ENCODE results near the gene GALNS. TPM values are rescaled to one million over a fixed set of nuclear protein-coding genes. Genes with fewer than 3 reads are reported as not detected.

The GALNS gene
- total and polyA plus RNA-seq, 2 of the 13 experiments (the other 11 are each of a cell fraction or from before 2014, with no cell fraction given) = 9.2 to 9.8 TPM

DNA sequence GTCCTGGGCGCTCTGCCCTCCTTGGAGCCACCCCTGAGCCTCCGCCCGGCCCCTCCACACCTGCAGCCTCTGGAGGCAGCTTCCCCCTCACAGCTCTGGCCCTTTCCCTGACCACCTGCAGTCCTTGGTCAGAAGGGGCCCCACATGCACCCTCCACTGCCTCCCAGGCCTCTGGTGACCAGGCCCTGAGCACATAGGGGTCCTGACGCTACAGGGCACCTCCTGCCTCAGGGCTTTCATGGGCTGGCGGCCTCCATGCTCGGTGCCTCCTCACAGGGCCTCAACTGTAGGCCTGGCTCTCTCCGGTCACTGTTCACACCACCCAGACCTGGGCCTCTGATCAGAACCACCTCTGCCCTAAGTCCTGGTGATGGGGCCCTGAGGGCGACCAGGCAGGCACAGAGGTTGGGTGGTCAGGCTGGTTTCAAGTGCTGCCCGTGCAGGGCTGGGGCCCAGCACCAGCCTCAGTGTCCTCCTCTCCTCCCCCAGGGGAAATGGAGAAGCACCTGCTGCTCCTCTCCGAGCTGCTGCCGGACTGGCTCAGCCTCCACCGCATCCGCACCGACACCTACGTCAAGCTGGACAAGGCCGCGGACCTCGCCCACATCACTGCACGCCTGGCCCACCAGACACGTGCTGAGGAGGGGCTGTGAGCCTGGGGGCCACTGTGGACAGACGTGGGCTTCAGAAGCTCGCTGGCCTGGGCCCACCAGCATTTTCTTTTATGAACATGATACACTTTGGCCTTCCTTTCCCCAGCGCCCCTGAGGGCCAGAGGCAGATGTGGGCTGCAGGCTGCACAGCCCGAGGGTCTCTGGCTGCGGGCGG is 48.9 kb downstream of the GALNS start (continued):
- TF ChIP-seq, protein P1, sequence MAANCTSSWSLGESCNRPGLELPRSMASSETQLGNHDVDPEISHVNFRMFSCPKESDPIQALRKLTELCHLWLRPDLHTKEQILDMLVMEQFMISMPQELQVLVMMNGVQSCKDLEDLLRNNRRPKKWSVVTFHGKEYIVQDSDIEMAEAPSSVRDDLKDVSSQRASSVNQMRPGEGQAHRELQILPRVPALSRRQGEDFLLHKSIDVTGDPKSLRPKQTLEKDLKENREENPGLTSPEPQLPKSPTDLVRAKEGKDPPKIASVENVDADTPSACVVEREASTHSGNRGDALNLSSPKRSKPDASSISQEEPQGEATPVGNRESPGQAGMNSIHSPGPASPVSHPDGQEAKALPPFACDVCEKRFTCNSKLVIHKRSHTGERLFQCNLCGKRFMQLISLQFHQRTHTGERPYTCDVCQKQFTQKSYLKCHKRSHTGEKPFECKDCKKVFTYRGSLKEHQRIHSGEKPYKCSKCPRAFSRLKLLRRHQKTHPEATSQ (CRISPR knock-in tag; IDR thresholded peaks at IDR 0.05; ENCODE audit: borderline replicate concordance) = 0 out of 2 replicates have a peak, but pooled peaks have one; percentile 37
- TF ChIP-seq ZNF83 (CRISPR knock-in tag; IDR thresholded peaks at IDR 0.05; ENCODE audit: borderline replicate concordance) (no peak), ZNF850 (CRISPR knock-in tag; conservative IDR thresholded peaks at IDR 0.05) (no peak), ZNF556 (CRISPR knock-in tag; IDR thresholded peaks at IDR 0.05; ENCODE audit: borderline replicate concordance) (0 out of 2 replicates have a peak, but pooled peaks have one; percentile 14), CBX2 (IDR thresholded peaks at IDR 0.05; ENCODE audit: low read depth, low read length) (no peak), CBX2 (CRISPR knock-in tag; IDR thresholded peaks at IDR 0.05; ENCODE audit: low read depth) (no peak), POLR2AphosphoS5 (IDR thresholded peaks at IDR 0.05; ENCODE audit: low read depth, low read length) (peak; percentile 15; the same call in 1 of the 2 replicates), MED13 (CRISPR knock-in tag; IDR thresholded peaks at IDR 0.05) (0 out of 2 replicates have a peak, but pooled peaks have one; percentile 24), ZNF235 (CRISPR knock-in tag; IDR thresholded peaks at IDR 0.05; ENCODE audit: borderline replicate concordance) (no peak), ZNF253 (CRISPR knock-in tag; IDR thresholded peaks at IDR 0.05; ENCODE audit: borderline replicate concordance) (0 out of 2 replicates have a peak, but pooled peaks have one; percentile 12), NONO (IDR thresholded peaks at IDR 0.05) (no peak), NONO (CRISPR knock-in tag; conservative IDR thresholded peaks at IDR 0.05) (peak; percentile 58; the same call in 1 of the 2 replicates), ZFX (CRISPR knock-in tag; IDR thresholded peaks at IDR 0.05; ENCODE audit: low read depth) (peak; percentile 18; the same call in 1 of the 2 replicates), PRMT3 (CRISPR knock-in tag; IDR thresholded peaks at IDR 0.05; ENCODE audit: borderline replicate concordance, low read depth) (no peak), HNRNPLL (IDR thresholded peaks at IDR 0.05; ENCODE audit: low read depth, low read length, poor library complexity, severe bottlenecking) (peak; percentile 22), TARDBP (CRISPR knock-in tag; IDR thresholded peaks at IDR 0.05) (0 out of 2 replicates have a peak, but pooled peaks have one; percentile 22), POLR2A (IDR thresholded peaks at IDR 0.05; ENCODE audit: insufficient read depth in 1 of 2, low read depth in 2 of 2, low read length in 2 of 2) (0 out of 4 replicates have a peak, but pooled peaks of 1 of the 2 experiments have one; percentile 13), TMF1 (CRISPR knock-in tag; IDR thresholded peaks at IDR 0.05; ENCODE audit: low read depth) (peak; percentile 70; the same call in 1 of the 2 replicates), AGO2 (optimal IDR thresholded peaks at IDR 0.05; ENCODE audit: low read depth, low read length) (peak; percentile 98), SALL2 (CRISPR knock-in tag; IDR thresholded peaks at IDR 0.05) (0 out of 2 replicates have a peak, but pooled peaks have one; percentile 30), ZNF746 (CRISPR knock-in tag; IDR thresholded peaks at IDR 0.05) (no peak)
- TF ChIP-seq, protein P2, sequence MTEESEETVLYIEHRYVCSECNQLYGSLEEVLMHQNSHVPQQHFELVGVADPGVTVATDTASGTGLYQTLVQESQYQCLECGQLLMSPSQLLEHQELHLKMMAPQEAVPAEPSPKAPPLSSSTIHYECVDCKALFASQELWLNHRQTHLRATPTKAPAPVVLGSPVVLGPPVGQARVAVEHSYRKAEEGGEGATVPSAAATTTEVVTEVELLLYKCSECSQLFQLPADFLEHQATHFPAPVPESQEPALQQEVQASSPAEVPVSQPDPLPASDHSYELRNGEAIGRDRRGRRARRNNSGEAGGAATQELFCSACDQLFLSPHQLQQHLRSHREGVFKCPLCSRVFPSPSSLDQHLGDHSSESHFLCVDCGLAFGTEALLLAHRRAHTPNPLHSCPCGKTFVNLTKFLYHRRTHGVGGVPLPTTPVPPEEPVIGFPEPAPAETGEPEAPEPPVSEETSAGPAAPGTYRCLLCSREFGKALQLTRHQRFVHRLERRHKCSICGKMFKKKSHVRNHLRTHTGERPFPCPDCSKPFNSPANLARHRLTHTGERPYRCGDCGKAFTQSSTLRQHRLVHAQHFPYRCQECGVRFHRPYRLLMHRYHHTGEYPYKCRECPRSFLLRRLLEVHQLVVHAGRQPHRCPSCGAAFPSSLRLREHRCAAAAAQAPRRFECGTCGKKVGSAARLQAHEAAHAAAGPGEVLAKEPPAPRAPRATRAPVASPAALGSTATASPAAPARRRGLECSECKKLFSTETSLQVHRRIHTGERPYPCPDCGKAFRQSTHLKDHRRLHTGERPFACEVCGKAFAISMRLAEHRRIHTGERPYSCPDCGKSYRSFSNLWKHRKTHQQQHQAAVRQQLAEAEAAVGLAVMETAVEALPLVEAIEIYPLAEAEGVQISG (CRISPR knock-in tag; IDR thresholded peaks at IDR 0.05) = peak; percentile 45
- TF ChIP-seq, protein P3, sequence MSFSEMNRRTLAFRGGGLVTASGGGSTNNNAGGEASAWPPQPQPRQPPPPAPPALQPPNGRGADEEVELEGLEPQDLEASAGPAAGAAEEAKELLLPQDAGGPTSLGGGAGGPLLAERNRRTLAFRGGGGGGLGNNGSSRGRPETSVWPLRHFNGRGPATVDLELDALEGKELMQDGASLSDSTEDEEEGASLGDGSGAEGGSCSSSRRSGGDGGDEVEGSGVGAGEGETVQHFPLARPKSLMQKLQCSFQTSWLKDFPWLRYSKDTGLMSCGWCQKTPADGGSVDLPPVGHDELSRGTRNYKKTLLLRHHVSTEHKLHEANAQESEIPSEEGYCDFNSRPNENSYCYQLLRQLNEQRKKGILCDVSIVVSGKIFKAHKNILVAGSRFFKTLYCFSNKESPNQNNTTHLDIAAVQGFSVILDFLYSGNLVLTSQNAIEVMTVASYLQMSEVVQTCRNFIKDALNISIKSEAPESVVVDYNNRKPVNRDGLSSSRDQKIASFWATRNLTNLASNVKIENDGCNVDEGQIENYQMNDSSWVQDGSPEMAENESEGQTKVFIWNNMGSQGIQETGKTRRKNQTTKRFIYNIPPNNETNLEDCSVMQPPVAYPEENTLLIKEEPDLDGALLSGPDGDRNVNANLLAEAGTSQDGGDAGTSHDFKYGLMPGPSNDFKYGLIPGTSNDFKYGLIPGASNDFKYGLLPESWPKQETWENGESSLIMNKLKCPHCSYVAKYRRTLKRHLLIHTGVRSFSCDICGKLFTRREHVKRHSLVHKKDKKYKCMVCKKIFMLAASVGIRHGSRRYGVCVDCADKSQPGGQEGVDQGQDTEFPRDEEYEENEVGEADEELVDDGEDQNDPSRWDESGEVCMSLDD (CRISPR knock-in tag; IDR thresholded peaks at IDR 0.05; ENCODE audit: borderline replicate concordance) = no peak
